Anterior cingulate cortex (tissue), 58 donors: Measurements from ENCODE around the gene TMEM219.
A peak's percentile ranks its signal among the peaks of the same experiment; 100 is the strongest.
"Not testable (repeated sequence)": the region's sequence is repeated elsewhere in the genome, so short reads cannot be mapped to it uniquely, and the experiment has no call there.

Source experiments
- DNase-seq, 58 donors: peaks; one replicate each; lab custom pipeline; 2025; lab: John Stamatoyannopoulos, UW

The TMEM219 gene

GRCh38 chr16:30009085-30009862 is 47.4 kb downstream of the TMEM219 start:
- DNase-seq, result peak in 10 of 58 donors; percentile 14 to 51 (median 33)

- DNase-seq, result peak in 2 of 58 donors; percentile 29 to 44
These were observed 48.3 kb downstream of the TMEM219 start for GRCh38 chr16:30009990-30010843.

GRCh38 chr16:30010844-30011713 is 49.2 kb downstream of the TMEM219 start, which contains the start of gene DOC2A:
DOC2A (minus strand) TSS chr16:30011027; CDS start chr16:30010222, 805 bp downstream.
- peak in 15 of 58 donors; percentile 14 to 54 (median 33) for DNase-seq

- DNase-seq, result peak in 1 of 58 donors; percentile 12
These were observed 50.0 kb downstream of the TMEM219 start for GRCh38 chr16:30011714-30012504.

GRCh38 chr16:30012598-30012997 is 50.7 kb downstream of the TMEM219 start:
- DNase-seq, result not testable (repeated sequence)

- DNase-seq, result not testable (repeated sequence)
These were observed 53.6 kb downstream of the TMEM219 start for GRCh38 chr16:30015450-30015849.

GRCh38 chr16:30016555-30017276 is 54.8 kb downstream of the TMEM219 start:
- no peak for DNase-seq

- no peak for DNase-seq
These were observed 55.4 kb downstream of the TMEM219 start for GRCh38 chr16:30017277-30017656.

- DNase-seq, result not testable (repeated sequence)
These were observed 56.1 kb downstream of the TMEM219 start for GRCh38 chr16:30017937-30018336.

- DNase-seq, result peak in 7 of 58 donors; percentile 8 to 63 (median 20)
These were observed 56.9 kb downstream of the TMEM219 start for GRCh38 chr16:30018731-30019158.
